Fibroblast of gingiva (primary cell): ENCODE measurements around the gene RHBDD3.

Source experiments
- DNase-seq: peaks from one replicate; pipeline ENCODE4 v3.0.0-alpha.2; 2011; ENCODE audit warnings: low read depth

Gene RHBDD3

DNA sequence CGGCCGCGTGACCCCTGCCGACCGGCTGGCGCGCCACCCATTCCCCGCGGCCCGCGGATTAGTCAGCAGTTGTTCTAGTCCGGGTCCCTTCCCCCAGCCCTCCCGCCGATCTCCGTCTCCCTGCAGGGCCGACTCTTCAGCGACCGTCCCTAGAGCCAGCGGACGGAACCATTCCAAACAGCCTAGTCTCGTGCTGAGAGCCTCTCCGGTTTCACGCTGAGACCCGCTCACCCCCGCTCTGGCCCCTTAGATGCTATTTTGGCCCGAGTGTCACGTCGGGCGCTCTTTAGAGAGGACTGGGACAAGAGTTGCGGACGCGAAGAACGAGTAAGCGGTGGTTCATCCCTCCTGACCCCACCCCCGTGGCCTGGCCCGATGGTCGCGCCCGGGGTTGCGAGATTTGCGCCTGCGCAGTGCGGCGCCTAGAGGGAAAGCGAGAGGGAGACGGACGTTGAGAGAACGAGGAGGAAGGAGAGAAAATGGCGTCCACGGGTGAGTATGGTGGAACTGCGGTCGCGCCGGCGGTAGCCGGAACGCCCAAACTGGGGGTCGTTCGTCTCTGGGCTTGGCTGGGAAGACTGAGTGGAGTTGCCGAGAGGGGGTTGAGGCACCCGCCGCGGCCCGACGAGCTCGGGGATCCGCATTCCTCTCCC is at the start of gene RHBDD3, which contains the start of gene EWSR1:
Gene RHBDD3, minus strand, starts transcription at position 124 of the 653 bp plus-strand sequence. CDS start 2,355 bp downstream, outside the sequence.
Gene EWSR1, plus strand, starts transcription at position 411 of the 653 bp plus-strand sequence. Its CDS starts 69 bp downstream, at position 480.
- peak; percentile 98 for DNase-seq

DNA sequence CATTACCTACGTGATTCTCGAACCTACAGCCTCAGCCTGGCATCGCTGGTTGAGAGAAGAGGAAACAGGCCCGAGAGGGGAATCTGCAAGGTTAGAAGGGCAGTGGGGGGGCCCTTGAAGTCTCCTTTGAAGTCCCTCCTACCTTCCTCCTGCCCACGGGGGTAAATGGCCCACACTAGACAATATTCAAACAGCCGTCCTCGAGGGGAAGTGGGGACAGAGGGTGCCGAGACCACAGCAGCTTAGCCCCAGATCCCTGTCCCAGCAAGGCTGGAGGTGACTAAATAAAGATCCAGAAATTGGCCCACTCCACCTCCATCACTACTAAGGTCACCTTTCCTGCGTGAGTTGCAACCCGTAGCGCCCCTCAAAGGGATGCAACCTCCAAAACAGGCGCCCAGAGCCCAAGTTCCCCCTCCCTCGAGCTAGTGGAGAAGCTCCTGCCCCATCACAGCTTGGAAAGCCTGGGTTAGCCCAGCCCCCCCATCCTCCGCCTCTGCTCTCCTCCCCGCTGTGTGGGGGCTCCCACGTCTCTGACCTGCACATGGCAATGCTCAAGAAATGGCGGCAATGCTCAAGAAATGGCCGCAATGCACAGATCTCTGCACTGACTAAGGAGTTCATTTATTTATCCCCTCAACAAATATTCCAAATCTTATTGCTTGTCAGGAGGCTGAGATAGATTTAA is 48.5 kb upstream of the RHBDD3 start:
- DNase-seq = no peak

- no peak for DNase-seq
These were observed 47.7 kb upstream of the RHBDD3 start, which contains the start of gene RASL10A for GRCh38 chr22:29315286-29316140. Gene RASL10A (minus strand): TSS chr22:29315697. CDS start chr22:29315246, 451 bp downstream.

DNA sequence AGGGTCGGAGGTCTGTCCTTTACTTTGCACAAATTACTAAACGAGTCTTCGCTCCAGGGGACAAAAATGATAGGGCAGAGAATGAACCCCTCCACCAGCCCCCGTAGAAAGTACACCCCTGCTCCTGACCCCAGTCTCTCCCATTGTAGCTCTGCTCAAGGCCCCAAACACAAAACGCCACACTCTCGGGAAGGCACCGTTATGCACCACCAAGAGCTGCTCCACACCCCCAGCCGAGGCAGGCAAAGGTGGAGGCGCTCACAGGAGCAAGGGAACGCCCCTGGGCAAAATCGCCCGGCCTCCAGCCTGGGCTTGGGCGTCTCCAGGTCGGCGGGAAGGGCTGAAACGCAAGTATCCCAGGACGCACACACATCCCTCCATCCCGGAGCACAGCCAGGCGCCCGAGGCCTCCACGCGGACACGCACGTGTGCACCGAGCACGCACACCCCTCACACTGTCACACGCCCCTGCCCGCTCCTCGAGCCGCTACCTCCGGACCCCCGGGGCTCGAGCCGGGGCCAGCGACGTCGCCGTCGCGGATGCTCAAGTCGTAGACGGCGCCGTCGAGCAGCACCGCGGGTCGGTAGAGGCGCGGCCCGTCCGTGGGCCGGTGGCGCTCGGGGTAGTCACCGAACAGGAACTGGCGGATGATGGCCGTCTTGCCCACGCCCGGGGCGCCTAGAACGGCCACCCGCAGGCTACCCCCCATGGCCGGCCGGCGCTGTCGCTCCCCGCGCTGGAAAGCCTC is 46.9 kb upstream of the RHBDD3 start:
- no peak for DNase-seq

GRCh38 chr22:29313576-29314466 is 46.0 kb upstream of the RHBDD3 start:
- DNase-seq = no peak

DNA sequence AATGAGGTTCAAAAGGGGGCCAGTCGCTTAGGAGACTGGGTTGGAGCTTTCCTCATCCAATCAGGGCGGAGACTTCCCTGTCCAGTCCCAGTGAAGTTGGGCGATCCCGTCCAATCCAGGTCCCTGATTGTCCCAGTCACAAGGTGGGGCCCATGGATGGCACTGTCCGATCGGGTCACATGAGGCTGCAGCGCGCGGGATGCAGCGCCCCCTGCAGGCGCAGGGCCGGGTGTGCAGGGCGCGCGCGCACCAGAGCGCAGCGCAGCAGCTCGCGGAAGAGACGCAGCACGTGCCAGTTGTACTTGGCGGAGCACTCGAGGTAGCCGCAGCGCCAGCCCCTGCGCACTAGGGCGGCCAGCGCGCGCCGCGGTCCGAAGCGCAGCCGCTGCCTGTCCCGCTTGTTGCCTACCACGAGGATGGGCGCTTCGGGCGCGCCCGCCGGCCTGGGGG is 45.4 kb upstream of the RHBDD3 start:
- DNase-seq = peak; percentile 24

GRCh38 chr22:29312218-29313125 is 44.7 kb upstream of the RHBDD3 start:
- no peak for DNase-seq

DNA sequence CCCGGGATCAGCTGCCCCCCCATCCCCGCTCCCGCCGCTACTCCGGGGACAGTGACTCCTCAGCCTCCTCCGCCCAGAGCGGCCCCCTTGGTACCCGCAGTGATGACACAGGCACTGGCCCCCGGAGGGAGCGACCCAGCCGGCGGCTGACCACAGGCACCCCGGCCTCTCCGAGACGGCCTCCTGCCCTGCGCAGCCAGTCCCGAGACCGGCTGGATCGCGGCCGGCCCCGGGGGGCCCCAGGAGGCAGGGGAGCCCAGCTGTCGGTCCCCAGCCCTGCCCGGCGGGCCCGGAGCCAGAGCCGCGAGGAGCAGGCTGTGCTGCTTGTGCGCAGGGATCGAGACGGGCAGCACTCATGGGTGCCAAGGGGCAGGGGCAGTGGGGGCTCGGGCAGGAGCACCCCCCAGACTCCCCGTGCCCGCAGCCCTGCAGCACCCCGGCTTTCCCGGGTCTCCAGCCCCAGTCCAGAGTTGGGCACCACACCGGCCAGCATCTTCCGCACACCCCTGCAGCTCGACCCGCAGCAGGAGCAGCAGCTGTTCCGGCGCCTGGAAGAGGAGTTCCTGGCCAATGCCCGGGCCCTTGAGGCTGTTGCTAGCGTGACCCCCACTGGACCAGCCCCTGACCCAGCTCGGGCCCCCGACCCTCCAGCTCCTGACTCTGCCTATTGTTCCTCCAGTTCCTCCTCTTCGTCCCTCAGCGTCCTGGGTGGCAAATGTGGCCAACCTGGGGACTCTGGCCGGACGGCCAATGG is 43.9 kb upstream of the RHBDD3 start:
- no peak for DNase-seq

GRCh38 chr22:29310863-29311339 is 43.1 kb upstream of the RHBDD3 start:
- peak; percentile 97 for DNase-seq

DNA sequence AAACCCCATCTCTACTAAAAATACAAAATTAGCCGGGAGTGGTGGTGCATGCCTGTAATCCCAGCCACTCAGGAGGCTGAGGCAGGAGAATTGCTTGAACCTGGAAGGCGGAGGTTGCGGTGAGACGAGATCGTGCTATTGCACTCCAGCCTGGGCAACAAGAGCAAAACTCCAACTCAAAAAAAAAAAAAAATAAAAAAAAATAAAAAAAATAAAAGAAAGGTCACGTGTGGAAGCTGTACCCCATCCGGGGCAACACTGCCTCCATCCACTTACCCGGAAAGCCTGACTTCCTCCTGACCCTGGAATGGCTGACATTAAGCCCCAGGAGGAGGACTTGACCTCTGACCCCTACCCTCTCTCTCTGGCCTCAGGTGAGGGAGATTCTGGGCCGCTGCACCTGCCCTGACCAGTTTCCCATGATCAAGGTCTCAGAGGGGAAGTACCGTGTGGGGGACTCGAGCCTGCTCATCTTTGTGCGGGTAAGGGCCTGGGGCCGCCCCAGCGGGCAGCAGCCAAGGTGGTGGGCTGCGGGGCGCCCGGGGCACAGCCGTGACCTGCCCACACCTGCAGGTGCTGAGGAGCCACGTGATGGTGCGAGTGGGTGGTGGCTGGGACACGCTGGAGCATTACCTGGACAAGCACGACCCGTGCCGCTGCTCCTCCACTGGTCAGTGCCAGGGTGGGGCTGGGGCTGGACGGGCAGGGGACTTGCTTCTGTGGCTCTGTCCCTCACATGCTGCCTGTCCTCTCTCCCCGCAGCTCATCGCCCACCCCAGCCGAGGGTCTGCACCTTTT is 42.5 kb upstream of the RHBDD3 start:
- DNase-seq = no peak

- DNase-seq = no peak
These were observed 41.7 kb upstream of the RHBDD3 start for GRCh38 chr22:29309332-29310064.

DNA sequence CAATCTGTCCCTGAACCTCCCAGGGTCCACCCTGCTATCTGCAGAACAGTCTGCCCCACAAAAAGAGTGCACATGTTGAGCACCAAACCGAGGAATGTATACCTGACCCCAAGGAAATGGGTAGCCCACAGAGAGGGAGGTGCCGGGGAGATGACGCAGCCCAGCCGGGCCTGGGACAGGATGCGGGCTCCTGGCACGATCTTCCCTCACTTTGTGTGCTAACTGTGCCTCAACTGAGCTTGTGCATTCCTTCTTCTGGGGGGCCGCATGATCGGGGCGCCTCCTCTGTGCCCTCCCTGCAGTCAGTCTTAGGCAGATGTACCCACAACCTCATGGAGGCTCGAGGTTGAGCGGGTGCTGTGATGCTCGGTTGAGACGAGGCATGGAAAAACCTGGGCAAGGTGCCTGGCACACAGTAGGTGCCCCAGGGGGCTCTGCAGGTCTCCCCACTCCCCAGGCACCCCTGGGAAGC is 41.0 kb upstream of the RHBDD3 start:
- peak; percentile 34 for DNase-seq

DNA sequence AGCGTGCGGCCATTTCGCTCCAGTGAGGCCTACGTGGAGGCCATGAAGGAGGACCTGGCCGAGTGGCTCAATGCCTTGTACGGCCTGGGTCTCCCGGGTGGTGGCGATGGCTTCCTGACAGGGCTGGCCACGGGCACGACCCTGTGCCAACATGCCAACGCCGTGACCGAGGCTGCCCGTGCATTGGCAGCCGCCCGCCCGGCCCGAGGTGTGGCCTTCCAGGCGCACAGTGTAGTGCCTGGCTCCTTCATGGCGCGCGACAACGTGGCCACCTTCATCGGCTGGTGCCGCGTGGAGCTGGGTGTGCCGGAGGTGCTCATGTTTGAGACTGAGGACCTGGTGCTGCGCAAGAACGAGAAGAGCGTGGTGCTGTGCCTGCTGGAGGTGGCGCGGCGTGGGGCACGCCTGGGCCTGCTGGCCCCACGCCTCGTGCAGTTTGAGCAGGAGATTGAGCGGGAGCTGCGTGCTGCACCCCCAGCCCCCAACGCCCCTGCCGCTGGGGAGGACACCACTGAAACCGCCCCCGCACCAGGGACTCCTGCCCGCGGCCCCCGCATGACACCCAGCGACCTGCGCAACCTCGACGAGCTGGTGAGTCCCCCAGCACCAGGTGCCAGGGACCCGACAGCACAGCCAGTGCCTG is 40.5 kb upstream of the RHBDD3 start:
- no peak for DNase-seq

DNA sequence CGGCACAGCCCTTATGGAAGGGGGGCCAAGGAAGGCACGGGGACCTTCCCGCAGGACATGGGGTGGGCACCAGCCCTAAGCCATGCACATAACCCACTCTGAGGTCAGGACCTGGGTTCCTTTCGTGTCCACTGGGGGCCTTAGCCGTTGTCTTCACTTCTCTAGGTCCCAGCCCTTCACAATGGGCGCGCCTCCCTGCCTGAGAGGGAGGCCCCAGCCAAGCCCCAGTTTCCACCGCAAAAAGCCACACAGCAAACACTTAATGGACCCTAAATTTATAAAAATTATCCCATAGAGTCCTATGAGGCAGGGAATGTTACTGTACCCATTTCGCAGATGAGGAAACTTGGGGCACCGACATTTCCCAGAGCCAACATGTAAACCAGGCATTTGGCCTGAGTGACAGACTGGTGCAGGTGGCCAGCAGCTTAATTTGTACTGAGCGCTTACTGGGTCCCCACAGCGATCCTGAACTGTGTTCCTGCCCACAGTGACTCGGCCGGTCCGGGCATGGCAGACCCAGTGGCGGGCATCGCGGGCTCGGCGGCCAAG is 39.9 kb upstream of the RHBDD3 start:
- no peak for DNase-seq

DNA sequence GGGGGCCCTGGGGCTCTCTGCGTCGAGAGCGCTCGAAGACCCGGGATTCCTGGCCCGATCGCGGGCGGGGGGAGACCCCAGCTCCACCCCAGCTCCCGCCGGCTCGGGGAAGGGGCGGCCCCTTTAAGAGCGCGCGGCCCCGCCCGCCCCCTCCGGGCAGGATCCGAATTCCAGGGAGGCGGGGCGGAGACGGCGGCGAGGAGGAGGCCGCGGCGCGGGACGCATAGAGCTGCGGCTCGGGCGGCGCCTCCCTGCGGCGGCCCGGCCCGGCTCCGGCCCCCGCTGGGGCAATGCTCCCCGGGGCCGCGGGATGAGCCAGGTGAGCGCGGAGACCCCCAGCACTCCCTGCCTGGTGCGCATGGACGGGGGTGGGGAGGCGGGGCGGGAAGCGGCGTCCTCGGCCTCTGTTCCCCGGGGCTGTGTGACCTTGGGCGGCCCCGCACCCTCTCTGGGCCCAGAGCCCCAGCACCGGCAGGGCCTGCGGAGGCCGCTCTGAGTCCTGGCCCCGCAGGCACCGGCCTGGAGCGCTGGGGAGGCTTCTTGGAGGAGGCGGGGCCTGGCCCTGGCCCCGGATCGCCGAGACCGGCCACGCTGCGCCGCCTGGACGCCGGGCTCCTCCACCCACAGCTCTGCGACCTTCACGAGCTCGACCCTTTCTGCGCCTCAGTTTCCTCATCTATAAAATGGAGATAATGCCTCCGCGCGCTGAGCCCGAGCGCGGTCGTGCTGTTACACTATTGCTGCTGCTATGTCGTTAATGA is 39.2 kb upstream of the RHBDD3 start:
- peak; percentile 72 for DNase-seq
